ENCODE data around the gene GRIP2.
"Not testable (repeated sequence)": the region's sequence is repeated elsewhere in the genome, so short reads cannot be mapped to it uniquely, and the experiment has no call there.

The GRIP2 gene

DNA sequence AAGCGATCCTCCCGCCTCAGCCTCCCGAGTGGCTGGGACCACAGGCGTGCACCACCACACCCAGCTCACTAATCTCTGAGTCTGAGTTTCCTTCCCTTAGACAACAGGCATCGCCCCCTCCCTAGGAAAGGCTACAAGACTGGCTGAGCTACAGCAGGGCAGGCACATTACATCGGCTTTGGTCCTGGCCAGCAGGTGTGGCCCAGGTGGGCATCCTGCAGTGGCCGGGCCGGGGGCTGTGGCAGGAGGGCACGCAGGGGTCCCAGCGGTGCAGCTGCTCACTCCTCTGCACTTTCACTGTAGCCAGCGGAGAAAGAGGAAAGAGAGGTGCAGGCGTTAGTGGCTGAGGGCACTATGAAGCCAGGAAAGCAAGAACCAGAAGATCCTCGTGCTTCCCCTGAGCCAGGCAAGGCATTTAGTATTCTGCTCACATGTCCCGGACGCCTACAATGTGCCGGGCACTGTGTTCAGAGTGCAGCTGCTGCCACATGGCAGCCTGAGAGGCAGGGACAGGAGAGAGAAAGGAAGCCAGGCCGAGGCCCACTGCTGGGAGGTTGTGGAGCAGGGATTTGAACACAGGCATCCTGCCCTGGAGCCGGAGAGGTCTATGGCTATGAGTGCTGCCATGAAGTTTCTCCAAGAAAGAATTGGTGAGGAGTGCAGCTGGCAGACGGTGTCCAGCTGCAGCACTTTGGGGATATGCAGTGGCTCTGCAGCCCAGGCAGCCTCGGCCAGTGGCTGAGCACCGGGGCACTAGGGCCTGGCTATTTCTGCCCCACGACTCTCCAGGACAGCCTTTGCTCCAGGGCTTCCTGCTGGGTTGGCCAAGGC lies 22.3 kb downstream of the GRIP2 start:
- no peak for DNase-seq (ENCODE audit: low read depth)
- no peak for TF ChIP-seq CTCF (conservative IDR thresholded peaks at IDR 0.05; ENCODE audit: low read length)
- H3K4me3 ChIP-seq (ENCODE audit: low read length), result no peak overlapping the region

DNA sequence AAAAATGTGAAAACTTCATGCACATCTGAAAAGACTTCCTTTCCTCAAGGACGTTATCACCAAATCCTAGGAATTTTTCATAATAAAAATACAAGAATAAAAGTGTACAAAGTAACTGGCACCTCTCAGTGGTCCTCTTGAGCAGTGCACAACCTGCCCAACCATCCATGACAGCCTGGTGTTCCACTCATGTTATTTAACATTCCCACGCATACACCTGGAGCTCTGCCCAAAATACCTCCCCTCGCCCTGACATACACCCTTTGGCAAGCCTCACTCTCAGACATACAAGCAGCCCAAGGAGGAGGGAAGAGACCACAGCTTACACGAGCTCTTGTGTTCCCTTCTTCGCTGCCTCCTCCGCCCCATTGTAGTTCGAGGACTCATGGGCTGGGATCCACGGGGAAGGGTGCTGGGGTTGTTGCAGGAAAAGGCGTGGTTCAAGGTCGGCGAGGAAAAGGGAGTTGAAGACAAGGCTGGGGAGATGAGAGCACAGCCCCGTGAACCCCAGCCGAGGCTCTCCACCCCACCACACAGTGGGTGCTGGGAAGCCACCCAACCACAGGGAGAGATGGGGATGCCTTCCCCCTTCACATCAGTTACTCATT lies 23.3 kb downstream of the GRIP2 start:
- no peak for DNase-seq (ENCODE audit: low read depth)
- H3K4me3 ChIP-seq (ENCODE audit: low read length), result no peak overlapping the region
- TF ChIP-seq CTCF (conservative IDR thresholded peaks at IDR 0.05; ENCODE audit: low read length), result no peak

DNA sequence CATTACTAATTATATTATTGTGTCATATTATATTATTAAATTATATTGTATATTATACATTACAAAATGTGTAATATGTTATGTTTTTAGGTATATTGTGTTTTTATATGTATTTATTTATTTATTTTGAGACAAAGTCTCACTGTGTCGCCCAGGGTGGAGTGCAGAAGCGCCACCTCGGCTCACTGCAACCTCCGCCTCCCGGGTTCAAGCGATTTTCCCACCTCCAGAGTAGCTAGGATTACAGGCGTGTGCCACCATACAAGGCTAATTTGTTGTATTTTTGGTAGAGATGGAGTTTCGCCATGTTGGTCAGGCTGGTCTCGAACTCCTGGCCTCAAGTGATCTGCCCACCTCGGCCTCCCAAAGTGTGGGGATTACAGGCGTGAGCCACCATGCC lies 24.6 kb downstream of the GRIP2 start:
- not testable (repeated sequence) for H3K4me3 ChIP-seq (ENCODE audit: low read length); DNase-seq (ENCODE audit: low read depth)

DNA sequence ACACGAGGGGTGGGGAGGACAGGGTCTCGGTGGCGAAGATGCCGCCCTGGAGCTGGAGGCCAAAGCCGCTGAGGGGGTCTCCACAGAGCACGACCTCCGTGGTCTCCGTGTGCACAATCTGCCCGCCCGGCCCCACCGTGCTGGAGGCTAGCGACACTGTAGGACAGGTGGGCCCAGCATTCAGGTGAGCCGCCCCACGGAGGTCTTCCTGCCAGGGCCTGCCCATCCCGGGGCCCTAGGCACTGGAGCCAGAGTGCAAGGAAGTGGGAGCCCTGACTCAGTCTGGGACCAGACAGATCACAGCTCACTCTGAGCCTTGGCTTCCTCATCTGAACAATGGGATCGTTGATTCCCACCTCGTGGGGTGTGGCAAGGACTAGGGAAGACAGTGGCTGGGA lies 25.8 kb downstream of the GRIP2 start:
- no peak overlapping the region for H3K4me3 ChIP-seq (ENCODE audit: low read length)
- no peak for TF ChIP-seq CTCF (conservative IDR thresholded peaks at IDR 0.05; ENCODE audit: low read length)
- no peak for DNase-seq (ENCODE audit: low read depth)

DNA sequence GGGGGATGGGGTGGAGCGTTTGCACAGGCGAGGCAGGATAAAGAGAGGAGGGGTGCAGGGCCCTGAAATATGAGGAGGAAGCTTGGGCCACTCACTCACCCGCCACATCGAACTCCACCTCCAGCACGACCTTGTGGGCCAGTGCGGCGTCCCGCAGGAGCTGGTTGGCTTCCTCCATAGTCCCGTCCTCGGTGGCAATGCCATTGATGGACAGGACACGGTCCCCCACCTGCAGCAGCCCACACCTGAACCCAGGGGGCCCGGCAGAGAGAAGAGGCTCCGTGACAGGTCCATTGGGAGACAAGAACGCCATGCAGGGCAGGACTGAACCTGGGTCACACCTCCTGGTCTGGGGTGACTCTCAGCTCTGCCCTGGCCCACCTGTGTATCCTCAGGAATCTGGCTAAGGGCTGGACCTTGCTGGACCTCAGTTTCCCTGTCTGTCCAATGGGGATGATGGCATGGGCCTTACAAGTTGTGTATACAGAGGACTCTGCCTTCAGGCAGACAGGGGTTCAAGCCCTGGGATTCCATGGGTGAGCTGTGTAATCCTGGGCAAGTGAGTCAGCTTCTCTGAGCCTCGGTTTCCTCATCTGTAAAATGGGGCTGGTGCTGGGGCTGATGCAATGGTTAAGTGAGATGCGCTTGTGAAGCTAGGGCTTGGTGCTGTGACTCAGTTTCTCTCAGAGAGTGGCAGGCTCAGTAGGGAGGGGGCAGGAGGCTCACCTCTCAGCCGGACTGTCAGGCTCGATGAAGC lies 26.4 kb downstream of the GRIP2 start:
- DNase-seq (ENCODE audit: low read depth), result no peak
- H3K4me3 ChIP-seq (ENCODE audit: low read length), result no peak overlapping the region
- TF ChIP-seq CTCF (conservative IDR thresholded peaks at IDR 0.05; ENCODE audit: low read length), result no peak

- no peak for TF ChIP-seq CTCF (conservative IDR thresholded peaks at IDR 0.05; ENCODE audit: low read length)
Observed at GRCh38 chr3:14512942-14513327, 27.2 kb downstream of the GRIP2 start.

GRCh38 chr3:14512281-14512941 lies 27.7 kb downstream of the GRIP2 start:
- no peak overlapping the region for H3K4me3 ChIP-seq (ENCODE audit: low read length)
- DNase-seq (ENCODE audit: low read depth), result no peak
- TF ChIP-seq CTCF (conservative IDR thresholded peaks at IDR 0.05; ENCODE audit: low read length), result no peak

More at GRCh38 chr3:14512942-14513327, 27.2 kb downstream of the GRIP2 start:
- DNase-seq (ENCODE audit: low read depth), result no peak
- no peak overlapping the region for H3K4me3 ChIP-seq (ENCODE audit: low read length)

All from AG10803 (cell line).